SK-N-SH (cell line): Measurements from ENCODE around the gene OR10H5. TPM values are rescaled to one million over a fixed set of nuclear protein-coding genes. Genes with fewer than 3 reads are reported as not detected.

Source experiments
- CTCF ChIA-PET: fragments of 300-600, 350-600 bp; formaldehyde crosslinking; extraction: SDS; loops from one replicate; lab custom pipeline; 2021; lab: Yijun Ruan, JAX
- POLR2A ChIA-PET: fragments of 350-600 bp; sonication (Branson Sonifier 250); formaldehyde crosslinking; extraction: SDS; loops from one replicate; lab custom pipeline; 2020; ENCODE audit warnings: antibody characterized with exemption, inconsistent platforms; lab: Yijun Ruan, JAX
- DNase-seq: peaks from one replicate; pipeline ENCODE4 v3.0.0; 2012
- H2AFZ ChIP-seq: fragments of 200-600 bp; sonication (generic); 2 replicates; pipeline ENCODE4 v1.8.1; 2016; ENCODE audit warnings: antibody characterized with exemption, mild to moderate bottlenecking, low read depth
- H3F3A ChIP-seq: fragments of 200-600 bp; sonication (generic); replicated peaks from 2 replicates; pipeline ENCODE3; 2016; ENCODE audit warnings: antibody characterized with exemption, mild to moderate bottlenecking; ENCODE audit not compliant: insufficient read depth
- H3K27ac ChIP-seq, 2 experiments: fragments of 200-500 bp in 1 of 2; fragments of 200-600 bp in 1 of 2; sonication (Bioruptor generic) in 1 of 2; sonication (generic), shearing (Covaris generic) in 1 of 2; 2 replicates each; pipeline versions ENCODE4 v1.5.1 to v1.6.1; 2014 to 2016; ENCODE audit warnings: low read depth in 2 of 2, inconsistent platforms in 1 of 2, low read length in 1 of 2, mild to moderate bottlenecking in 1 of 2, mixed read lengths in 1 of 2
- H3K27me3 ChIP-seq: fragments of 200-600 bp; sonication (generic), shearing (Covaris generic); 2 replicates; pipeline ENCODE4 v1.6.1; 2016; ENCODE audit warnings: mixed run types; ENCODE audit not compliant: insufficient read depth
- H3K36me3 ChIP-seq, 2 experiments: fragments of 200-500 bp in 1 of 2; fragments of 200-600 bp in 1 of 2; sonication (Bioruptor generic) in 1 of 2; sonication (generic) in 1 of 2; replicated peaks in 1 of 2; 2 replicates each; pipeline versions ENCODE3 to v1.5.1; 2014 to 2016; ENCODE audit warnings: low read length in 1 of 2, mild to moderate bottlenecking in 1 of 2; ENCODE audit not compliant: insufficient read depth in 2 of 2, control insufficient read depth in 1 of 2
- H3K4me1 ChIP-seq, 2 experiments: fragments of 200-500 bp in 1 of 2; fragments of 200-600 bp in 1 of 2; sonication (Bioruptor generic) in 1 of 2; sonication (generic), shearing (Covaris generic) in 1 of 2; 2 replicates each; pipeline versions ENCODE4 v1.5.1 to v1.6.1; 2014 to 2016; ENCODE audit warnings: low read depth in 1 of 2, low read length in 1 of 2, mixed run types in 1 of 2; ENCODE audit not compliant: insufficient read depth in 2 of 2, control insufficient read depth in 1 of 2
- H3K4me2 ChIP-seq: fragments of 200-600 bp; sonication (generic), shearing (Covaris generic); 2 replicates; pipeline ENCODE4 v1.6.1; 2017; ENCODE audit warnings: mixed run types
- H3K4me3 ChIP-seq, 2 experiments: fragments of 200-500 bp in 1 of 2; fragments of 200-600 bp in 1 of 2; sonication (Bioruptor generic) in 1 of 2; sonication (generic), shearing (Covaris generic) in 1 of 2; 2 replicates each; pipeline versions ENCODE4 v1.5.1 to v1.8.1; 2014 to 2016; ENCODE audit warnings: low read depth in 2 of 2, inconsistent platforms in 1 of 2, low read length in 1 of 2, mild to moderate bottlenecking in 1 of 2, mixed read lengths in 1 of 2, moderate library complexity in 1 of 2
- H3K79me2 ChIP-seq: fragments of 200-600 bp; sonication (generic); 2 replicates; pipeline ENCODE4 v1.8.1; 2017; ENCODE audit warnings: mild to moderate bottlenecking; ENCODE audit not compliant: insufficient read depth
- H3K9ac ChIP-seq: fragments of 200-600 bp; sonication (generic); 2 replicates; pipeline ENCODE4 v1.6.1; 2017; ENCODE audit warnings: mixed run types
- H3K9me2 ChIP-seq: fragments of 200-600 bp; sonication (generic); 2 replicates; pipeline ENCODE4 v1.6.1; 2017; ENCODE audit warnings: mixed run types
- H3K9me3 ChIP-seq: fragments of 200-600 bp; sonication (generic); 2 replicates; pipeline ENCODE4 v1.6.1; 2017; ENCODE audit warnings: mixed run types, mild to moderate bottlenecking, moderate library complexity
- H4K20me1 ChIP-seq: fragments of 200-600 bp; sonication (generic); 2 replicates; pipeline ENCODE4 v1.6.1; 2017; ENCODE audit warnings: mild to moderate bottlenecking, mixed run types; ENCODE audit not compliant: insufficient read depth
- ELF1 ChIP-seq: IDR thresholded peaks from 2 replicates; pipeline ENCODE4 v1.4.0; 2012
- EP300 ChIP-seq, 2 experiments: IDR thresholded peaks; 2 replicates each; pipeline versions ENCODE4 v1.4.0 to v1.6.1; 2012; ENCODE audit warnings: borderline replicate concordance in 1 of 2, low read depth in 1 of 2, low read length in 1 of 2
- EZH2phosphoT487 ChIP-seq: fragments of 200-600 bp; sonication (generic); IDR thresholded peaks from 2 replicates; pipeline ENCODE4 v1.6.1; 2017; ENCODE audit warnings: low read depth, mixed run types, mild to moderate bottlenecking, antibody characterized with exemption, moderate library complexity, borderline replicate concordance
- FOXJ3 ChIP-seq: sonication (generic); formaldehyde crosslinking; IDR thresholded peaks from 2 replicates; pipeline ENCODE4 v1.5.1; 2020; ENCODE audit warnings: mild to moderate bottlenecking, missing genetic modification reagents
- FOXM1 ChIP-seq: IDR thresholded peaks from 2 replicates; pipeline ENCODE4 v1.4.0; 2012; ENCODE audit warnings: low read depth, mild to moderate bottlenecking
- GATA2 ChIP-seq: sonication (generic); formaldehyde crosslinking; IDR thresholded peaks from 2 replicates; pipeline ENCODE4 v1.5.0; 2020; ENCODE audit warnings: mild to moderate bottlenecking, missing genetic modification reagents
- MEF2A ChIP-seq: IDR thresholded peaks from 2 replicates; pipeline ENCODE4 v1.4.0; 2012; ENCODE audit warnings: low read depth, borderline replicate concordance
- MXI1 ChIP-seq: IDR thresholded peaks from 2 replicates; pipeline ENCODE4 v1.6.1; 2012; ENCODE audit warnings: mild to moderate bottlenecking, low read depth, low read length, improper control_type of control experiment
- NFIC ChIP-seq: IDR thresholded peaks from 2 replicates; pipeline ENCODE4 v1.4.0; 2012; ENCODE audit warnings: borderline replicate concordance
- NRF1 ChIP-seq: IDR thresholded peaks from 2 replicates; pipeline ENCODE4 v1.6.1; 2012; ENCODE audit warnings: low read depth, mild to moderate bottlenecking, low read length
- POLR2AphosphoS5 ChIP-seq: IDR thresholded peaks from 2 replicates; pipeline ENCODE4 v1.6.1; 2012; ENCODE audit warnings: low read depth, low read length
- RAD21 ChIP-seq: IDR thresholded peaks from 2 replicates; pipeline ENCODE4 v1.6.1; 2012; ENCODE audit warnings: mild to moderate bottlenecking, low read length
- RFX5 ChIP-seq: IDR thresholded peaks from 2 replicates; pipeline ENCODE4 v1.6.1; 2012; ENCODE audit warnings: mild to moderate bottlenecking, improper control_type of control experiment, low read length
- RXRA ChIP-seq: IDR thresholded peaks from 2 replicates; pipeline ENCODE4 v1.4.0; 2012; ENCODE audit warnings: low read depth, mild to moderate bottlenecking, borderline replicate concordance
- TCF12 ChIP-seq: IDR thresholded peaks from 2 replicates; pipeline ENCODE4 v1.4.0; 2012
- TEAD4 ChIP-seq: IDR thresholded peaks from 2 replicates; pipeline ENCODE4 v1.4.0; 2012; ENCODE audit warnings: mild to moderate bottlenecking, borderline replicate concordance; ENCODE audit not compliant: insufficient read depth
- WGBS: methylation state at CpG from one replicate; pipeline ENCODE4 v1.1.6; 2017; ENCODE audit warnings: low lambda C conversion rate; 5-methylcytosine and 5-hydroxymethylcytosine counted together
- polyA plus RNA-seq, 3 experiments: library from polyadenylated mRNA; depleted of rRNA; stranded (reverse); fragments of >200 nt; gene quantifications; 2 replicates each; pipeline ENCODE4 v1.2.3, GENCODE V29; 2012
- TF ChIP-seq, protein P1 (sequence below): IDR thresholded peaks from 2 replicates; pipeline ENCODE4 v1.4.0; 2012; ENCODE audit warnings: low read depth, borderline replicate concordance
- TF ChIP-seq, protein P2 (sequence below): IDR thresholded peaks from 2 replicates; pipeline ENCODE4 v1.4.0; 2012; ENCODE audit warnings: low read depth, borderline replicate concordance

Gene OR10H5
- polyA plus RNA-seq, 1 of the 3 experiments (the other 2 are of a cell fraction): not detected

DNA sequence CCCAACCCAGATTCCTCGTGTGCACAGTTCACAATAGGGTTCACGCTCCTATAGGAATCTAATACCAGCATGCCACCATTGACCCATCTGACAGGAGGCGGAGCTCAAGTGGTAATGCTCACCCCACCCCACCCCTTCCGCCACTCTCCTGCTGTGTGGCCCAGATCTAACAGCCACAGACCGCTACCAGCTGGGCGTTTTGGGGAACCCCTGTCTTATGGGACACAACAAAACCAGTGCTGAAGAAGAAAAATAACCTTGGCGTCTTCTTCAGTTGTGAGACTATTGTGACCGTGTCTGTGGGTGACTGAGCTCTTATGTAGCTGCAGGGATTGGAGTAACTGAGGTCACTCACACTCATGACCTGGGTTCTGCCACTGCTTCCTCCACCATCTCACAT is 33.2 kb downstream of the OR10H5 start (continued):
- no peak for TF ChIP-seq POLR2AphosphoS5
- no peak for TF ChIP-seq NFIC
- no peak for TF ChIP-seq TCF12

DNA sequence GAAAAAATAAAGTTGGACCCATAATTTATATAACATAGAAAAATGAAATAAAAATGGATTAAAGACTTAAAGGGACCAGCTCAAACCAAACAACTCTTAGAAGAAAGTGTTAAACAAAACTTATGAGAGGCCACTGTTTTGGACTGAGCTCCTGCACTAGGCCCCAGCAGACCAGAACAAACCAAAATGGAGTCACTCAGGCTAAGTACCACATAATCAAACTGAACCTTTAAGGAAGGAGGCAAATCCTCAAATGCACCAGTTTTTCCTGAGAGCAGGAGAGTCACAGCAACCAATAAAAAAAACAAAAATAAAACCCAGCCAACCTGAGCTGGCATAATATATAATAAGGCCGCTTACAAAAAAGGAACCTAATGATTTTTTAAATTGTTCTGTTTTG is 38.3 kb downstream of the OR10H5 start:
- no peaks in the 10 kb centered on the region for H3K79me2 ChIP-seq
- no peak overlapping the region for H3K27ac ChIP-seq
- no peak overlapping the region for H3K9ac ChIP-seq
- no peak for DNase-seq
- H4K20me1 ChIP-seq: no peaks in the 10 kb centered on the region
- no peaks in the 10 kb centered on the region for H3F3A ChIP-seq
- no peaks in the 10 kb centered on the region for H3K36me3 ChIP-seq
- no peak for TF ChIP-seq FOXM1
- TF ChIP-seq RAD21: no peak
- TF ChIP-seq EZH2phosphoT487: no peak
- TF ChIP-seq NRF1: no peak
- TF ChIP-seq ELF1: no peak
- no peak for TF ChIP-seq TCF12
- no peak for TF ChIP-seq FOXJ3 (CRISPR knock-in tag)
- TF ChIP-seq MXI1: no peak
- TF ChIP-seq RFX5: no peak
- no peak for TF ChIP-seq EP300 (IDR thresholded peaks at IDR 0.05; ENCODE audit: borderline replicate concordance in 1 of 2, low read depth in 1 of 2, low read length in 1 of 2)
- TF ChIP-seq RXRA: no peak
- TF ChIP-seq MEF2A: no peak
- no peak for TF ChIP-seq GATA2 (CRISPR knock-in tag)
- TF ChIP-seq POLR2AphosphoS5: no peak
- no peak for TF ChIP-seq TEAD4
- TF ChIP-seq, protein P1, sequence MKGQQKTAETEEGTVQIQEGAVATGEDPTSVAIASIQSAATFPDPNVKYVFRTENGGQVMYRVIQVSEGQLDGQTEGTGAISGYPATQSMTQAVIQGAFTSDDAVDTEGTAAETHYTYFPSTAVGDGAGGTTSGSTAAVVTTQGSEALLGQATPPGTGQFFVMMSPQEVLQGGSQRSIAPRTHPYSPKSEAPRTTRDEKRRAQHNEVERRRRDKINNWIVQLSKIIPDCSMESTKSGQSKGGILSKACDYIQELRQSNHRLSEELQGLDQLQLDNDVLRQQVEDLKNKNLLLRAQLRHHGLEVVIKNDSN: no peak
- TF ChIP-seq, protein P2, sequence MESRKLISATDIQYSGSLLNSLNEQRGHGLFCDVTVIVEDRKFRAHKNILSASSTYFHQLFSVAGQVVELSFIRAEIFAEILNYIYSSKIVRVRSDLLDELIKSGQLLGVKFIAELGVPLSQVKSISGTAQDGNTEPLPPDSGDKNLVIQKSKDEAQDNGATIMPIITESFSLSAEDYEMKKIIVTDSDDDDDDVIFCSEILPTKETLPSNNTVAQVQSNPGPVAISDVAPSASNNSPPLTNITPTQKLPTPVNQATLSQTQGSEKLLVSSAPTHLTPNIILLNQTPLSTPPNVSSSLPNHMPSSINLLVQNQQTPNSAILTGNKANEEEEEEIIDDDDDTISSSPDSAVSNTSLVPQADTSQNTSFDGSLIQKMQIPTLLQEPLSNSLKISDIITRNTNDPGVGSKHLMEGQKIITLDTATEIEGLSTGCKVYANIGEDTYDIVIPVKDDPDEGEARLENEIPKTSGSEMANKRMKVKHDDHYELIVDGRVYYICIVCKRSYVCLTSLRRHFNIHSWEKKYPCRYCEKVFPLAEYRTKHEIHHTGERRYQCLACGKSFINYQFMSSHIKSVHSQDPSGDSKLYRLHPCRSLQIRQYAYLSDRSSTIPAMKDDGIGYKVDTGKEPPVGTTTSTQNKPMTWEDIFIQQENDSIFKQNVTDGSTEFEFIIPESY: no peak
- TF ChIP-seq, all 33 proteins: peak for 0
- Histone ChIP-seq H2AFZ (no peak overlapping the region), H3K9me2 (no peaks in the 10 kb centered on the region), H3K9me3 (no peaks in the 10 kb centered on the region), H3K4me3 (no peak overlapping the region), H3K4me1 (no peaks in the 10 kb centered on the region), H3K4me2 (no peak overlapping the region), H3K27me3 (peaks cover 53% of the 10 kb centered on the region)
- ChIA-PET POLR2A (no interaction called here), CTCF (no interaction called here)
- WGBS: 11% methylated on average over 1 of the region's 1 CpG
